H1 (cell line): Measurements from ENCODE around the gene SSTR5. TPM values are rescaled to one million over a fixed set of nuclear protein-coding genes. Genes with fewer than 3 reads are reported as not detected.

Experiments
- CTCF ChIA-PET: fragments of 300-600 bp; sonication (Branson Sonifier 250); formaldehyde crosslinking; loops from one replicate; lab custom pipeline; 2021; ENCODE audit not compliant: partially characterized antibody; lab: Charles Lee
- POLR2A ChIA-PET: fragments of 300-600 bp; sonication (Branson Sonifier 250); formaldehyde crosslinking; loops from one replicate; lab custom pipeline; 2021; ENCODE audit warnings: inconsistent platforms; ENCODE audit not compliant: partially characterized antibody; lab: Charles Lee
- DNase-seq, 2 experiments: peaks; one replicate each; pipeline versions ENCODE4 v3.0.0 to v3.0.0-alpha.2; 2010 to 2022; ENCODE audit warnings: low spot score in 2 of 2, low read depth in 1 of 2, mixed read lengths in 1 of 2
- FAIRE-seq: peaks from 2 replicates; lab custom pipeline; 2011; peaks lifted over from hg19 to GRCh38; lab: Jason Lieb, UNC
- H2AFZ ChIP-seq: 2 replicates; pipeline ENCODE4 v1.8.1; 2012; ENCODE audit warnings: low read length, inconsistent platforms
- H2AK5ac ChIP-seq: 2 replicates; pipeline ENCODE4 v1.6.1; 2013; ENCODE audit warnings: low read depth, low read length
- H2BK120ac ChIP-seq: replicated peaks from 2 replicates; pipeline ENCODE3; 2013; ENCODE audit warnings: low read depth, low read length, inconsistent platforms
- H2BK12ac ChIP-seq: 2 replicates; pipeline ENCODE4 v1.6.1; 2013; ENCODE audit warnings: low read depth, low read length
- H2BK15ac ChIP-seq: 2 replicates; pipeline ENCODE4 v1.6.1; 2013; ENCODE audit warnings: low read length
- H2BK20ac ChIP-seq: 2 replicates; pipeline ENCODE4 v1.6.1; 2013; ENCODE audit warnings: low read length
- H2BK5ac ChIP-seq: 2 replicates; pipeline ENCODE4 v1.6.1; 2013; ENCODE audit warnings: low read depth, low read length
- H3K14ac ChIP-seq: 2 replicates; pipeline ENCODE4 v1.6.1; 2013; ENCODE audit warnings: inconsistent platforms; ENCODE audit not compliant: insufficient read length
- H3K18ac ChIP-seq: 2 replicates; pipeline ENCODE4 v1.6.1; 2013; ENCODE audit warnings: low read length; ENCODE audit errors: extremely low read depth
- H3K23ac ChIP-seq: 2 replicates; pipeline ENCODE4 v1.6.1; 2013; ENCODE audit warnings: inconsistent platforms; ENCODE audit not compliant: insufficient read length
- H3K23me2 ChIP-seq: 2 replicates; pipeline ENCODE4 v1.6.1; 2013; ENCODE audit warnings: low read depth, low read length
- H3K27ac ChIP-seq: 2 replicates; pipeline ENCODE4 v1.6.1; 2011; ENCODE audit warnings: low read depth, low read length, inconsistent platforms
- H3K27me3 ChIP-seq, 4 experiments: replicated peaks in 1 of 4; 1 replicate in 1 of 4; 2 replicates in 3 of 4; pipeline versions ENCODE4 v1.6.1 to v1.8.1; 2011 to 2013; ENCODE audit warnings: low read length in 3 of 4, mild to moderate bottlenecking in 3 of 4, inconsistent platforms in 2 of 4, mixed read lengths in 2 of 4, moderate library complexity in 1 of 4; ENCODE audit not compliant: control insufficient read depth in 3 of 4, insufficient read depth in 3 of 4; ENCODE audit errors: extremely low read depth in 1 of 4
- H3K36me3 ChIP-seq, 4 experiments: 2 replicates each; pipeline versions ENCODE4 v1.6.1 to v1.8.1; 2011 to 2013; ENCODE audit warnings: mild to moderate bottlenecking in 4 of 4, low read length in 3 of 4, moderate library complexity in 2 of 4, control low read depth in 1 of 4, inconsistent platforms in 1 of 4; ENCODE audit not compliant: insufficient read depth in 4 of 4, control insufficient read depth in 2 of 4
- H3K4ac ChIP-seq: replicated peaks from 2 replicates; pipeline ENCODE3; 2013; ENCODE audit warnings: low read length, low read depth, mixed read lengths, inconsistent platforms; ENCODE audit not compliant: insufficient read length
- H3K4me1 ChIP-seq, 4 experiments: replicated peaks in 1 of 4; 1 replicate in 1 of 4; 2 replicates in 3 of 4; pipeline versions ENCODE4 v1.6.1 to v1.8.1; 2011 to 2013; ENCODE audit warnings: low read length in 3 of 4, inconsistent platforms in 2 of 4, mixed read lengths in 1 of 4; ENCODE audit not compliant: insufficient read depth in 4 of 4, control insufficient read depth in 3 of 4
- H3K4me2 ChIP-seq, 2 experiments: 2 replicates each; pipeline versions ENCODE4 v1.6.1 to v1.8.1; 2011 to 2013; ENCODE audit warnings: low read depth in 2 of 2, low read length in 2 of 2, control low read depth in 1 of 2, inconsistent platforms in 1 of 2, mild to moderate bottlenecking in 1 of 2; ENCODE audit not compliant: insufficient read depth in 1 of 2
- H3K4me3 ChIP-seq, 4 experiments: fragments of 200-600, 300-600 bp in 1 of 4; sonication (generic), shearing (Covaris generic), sonication (Bioruptor Twin) in 1 of 4; 2 replicates each; pipeline versions ENCODE4 v1.5.1 to v1.8.1; 2011 to 2016; ENCODE audit warnings: low read length in 4 of 4, low read depth in 3 of 4, control low read depth in 2 of 4, inconsistent platforms in 2 of 4, mild to moderate bottlenecking in 2 of 4, mixed read lengths in 1 of 4, moderate library complexity in 1 of 4; ENCODE audit not compliant: insufficient read depth in 2 of 4; ENCODE audit errors: extremely low read depth in 1 of 4
- H3K56ac ChIP-seq: replicated peaks from 2 replicates; pipeline ENCODE3; 2013; ENCODE audit warnings: low read depth, mild to moderate bottlenecking, mixed read lengths, low read length, inconsistent platforms; ENCODE audit not compliant: insufficient read length
- H3K79me1 ChIP-seq: 2 replicates; pipeline ENCODE4 v1.6.1; 2013; ENCODE audit warnings: low read depth, low read length, control low read depth
- H3K79me2 ChIP-seq, 2 experiments: 2 replicates each; pipeline versions ENCODE4 v1.6.1 to v1.8.1; 2012 to 2013; ENCODE audit warnings: low read length in 2 of 2, mild to moderate bottlenecking in 2 of 2, inconsistent platforms in 1 of 2; ENCODE audit not compliant: insufficient read depth in 2 of 2, control insufficient read depth in 1 of 2
- H3K9ac ChIP-seq, 4 experiments: replicated peaks in 1 of 4; 1 replicate in 1 of 4; 2 replicates in 3 of 4; pipeline versions ENCODE4 v1.6.1 to v1.8.1; 2011 to 2013; ENCODE audit warnings: low read depth in 3 of 4, low read length in 3 of 4, control low read depth in 2 of 4, mild to moderate bottlenecking in 2 of 4, moderate library complexity in 2 of 4, inconsistent platforms in 1 of 4; ENCODE audit errors: extremely low read depth in 1 of 4
- H3K9me3 ChIP-seq, 2 experiments: 2 replicates each; pipeline versions ENCODE4 v1.6.1 to v1.8.1; 2012 to 2013; ENCODE audit warnings: mild to moderate bottlenecking in 2 of 2, moderate library complexity in 2 of 2, control low read depth in 1 of 2, inconsistent platforms in 1 of 2, low read depth in 1 of 2, low read length in 1 of 2, mixed read lengths in 1 of 2; ENCODE audit not compliant: insufficient read depth in 2 of 2
- H4K20me1 ChIP-seq, 2 experiments: replicated peaks in 1 of 2; 2 replicates each; pipeline versions ENCODE3 to v1.8.1; 2011 to 2013; ENCODE audit warnings: inconsistent platforms in 2 of 2, low read length in 2 of 2, mild to moderate bottlenecking in 1 of 2; ENCODE audit not compliant: insufficient read depth in 2 of 2, control insufficient read depth in 1 of 2
- H4K5ac ChIP-seq: 2 replicates; pipeline ENCODE4 v1.6.1; 2013; ENCODE audit warnings: low read length, low read depth, mixed read lengths, inconsistent platforms; ENCODE audit not compliant: insufficient read length
- H4K8ac ChIP-seq: 2 replicates; pipeline ENCODE4 v1.8.0; 2013; ENCODE audit warnings: mild to moderate bottlenecking, moderate library complexity, low read length, inconsistent platforms; ENCODE audit not compliant: insufficient read depth; ENCODE audit errors: extremely low read depth
- H4K91ac ChIP-seq: replicated peaks from 2 replicates; pipeline ENCODE3; 2013; ENCODE audit warnings: low read length, mixed read lengths, inconsistent platforms; ENCODE audit not compliant: insufficient read length
- BCL11A ChIP-seq, 2 experiments: IDR thresholded peaks; one replicate each; pipeline ENCODE4 v1.6.1; 2011; ENCODE audit warnings: low read depth in 2 of 2, low read length in 2 of 2, mild to moderate bottlenecking in 2 of 2
- BRCA1 ChIP-seq: IDR thresholded peaks from 2 replicates; pipeline ENCODE4 v1.6.1; 2012; ENCODE audit warnings: low read depth, low read length, improper control_type of control experiment
- CBX8 ChIP-seq: fragments of 300-800, 300-1000 bp; sonication (generic); IDR thresholded peaks from 2 replicates; pipeline ENCODE4 v1.7.1; 2016; ENCODE audit warnings: low read depth, low read length, borderline replicate concordance
- CHD2 ChIP-seq: IDR thresholded peaks from 2 replicates; pipeline ENCODE4 v1.6.1; 2012; ENCODE audit warnings: low read length, improper control_type of control experiment
- EP300 ChIP-seq, 2 experiments: IDR thresholded peaks; 1 replicate in 1 of 2; 2 replicates in 1 of 2; pipeline ENCODE4 v1.6.1; 2011 to 2012; ENCODE audit warnings: low read depth in 2 of 2, low read length in 2 of 2, mild to moderate bottlenecking in 2 of 2, borderline replicate concordance in 1 of 2, inconsistent platforms in 1 of 2, moderate library complexity in 1 of 2
- HDAC6 ChIP-seq: IDR thresholded peaks from one replicate; pipeline ENCODE4 v1.7.1; 2012; ENCODE audit warnings: low read depth, mild to moderate bottlenecking, inconsistent platforms, low read length, moderate library complexity
- JUND ChIP-seq: IDR thresholded peaks from 2 replicates; pipeline ENCODE4 v1.6.1; 2011; ENCODE audit warnings: mild to moderate bottlenecking, improper control_type of control experiment, low read length
- PHF8 ChIP-seq: fragments of 200-600 bp; sonication (generic); conservative IDR thresholded peaks from 2 replicates; pipeline ENCODE4 v1.7.1; 2012; ENCODE audit warnings: low read depth, mild to moderate bottlenecking, inconsistent platforms, low read length, moderate library complexity
- POLR2AphosphoS5 ChIP-seq: IDR thresholded peaks from 2 replicates; pipeline ENCODE4 v1.6.1; 2011; ENCODE audit warnings: low read depth, low read length
- POU5F1 ChIP-seq: IDR thresholded peaks from 2 replicates; pipeline ENCODE4 v1.6.1; 2011; ENCODE audit warnings: low read depth, mild to moderate bottlenecking, low read length, moderate library complexity
- RAD21 ChIP-seq, 2 experiments: IDR thresholded peaks in 1 of 2; conservative IDR thresholded peaks in 1 of 2; 2 replicates each; pipeline ENCODE4 v1.6.1; 2011; ENCODE audit warnings: low read depth in 2 of 2, low read length in 2 of 2, improper control_type of control experiment in 1 of 2, inconsistent platforms in 1 of 2, mild to moderate bottlenecking in 1 of 2, moderate library complexity in 1 of 2
- RBBP5 ChIP-seq: IDR thresholded peaks from 2 replicates; pipeline ENCODE4 v1.7.1; 2012; ENCODE audit warnings: low read depth, mild to moderate bottlenecking, inconsistent platforms, low read length, moderate library complexity, borderline replicate concordance
- SIX5 ChIP-seq: IDR thresholded peaks from 2 replicates; pipeline ENCODE4 v1.6.1; 2011; ENCODE audit warnings: mild to moderate bottlenecking, low read depth, low read length
- TBP ChIP-seq: IDR thresholded peaks from 2 replicates; pipeline ENCODE4 v1.6.1; 2011; ENCODE audit warnings: low read depth, low read length, improper control_type of control experiment
- YY1 ChIP-seq: IDR thresholded peaks from 2 replicates; pipeline ENCODE4 v1.6.1; 2011; ENCODE audit warnings: low read depth, mild to moderate bottlenecking, low read length
- WGBS, 2 experiments: shearing (Covaris generic) in 1 of 2; methylation state at CpG; one replicate each; pipeline versions ENCODE4 v1.1.6 to v1.1.7; 2013 to 2015; ENCODE audit warnings: low lambda C conversion rate in 2 of 2, mixed read lengths in 2 of 2, inconsistent platforms in 1 of 2, low coverage in 1 of 2, missing lambda C conversion rate in 1 of 2; ENCODE audit not compliant: insufficient replicate concordance in 2 of 2, insufficient coverage in 1 of 2, insufficient read length in 1 of 2; ENCODE audit errors: extremely low coverage in 1 of 2, missing lambda C conversion rate in 1 of 2; 5-methylcytosine and 5-hydroxymethylcytosine counted together
- polyA plus RNA-seq, 7 experiments: library from polyadenylated mRNA; depleted of rRNA in 3 of 7; stranded (reverse) in 5 of 7; unstranded in 2 of 7; fragments of >200 nt in 5 of 7; fragments of 200-250 nt in 2 of 7; gene quantifications; 1 replicate in 5 of 7; 2 replicates in 1 of 7; 4 replicates in 1 of 7; pipeline versions ENCODE4 v1.2.1 to v1.2.3, GENCODE V29; 2011 to 2013; ENCODE audit warnings: missing spikeins in 2 of 7, mixed read lengths in 2 of 7
- total RNA-seq: library from RNA; stranded (reverse); fragmentation: NEBNext Ultra II Directional; extraction: Animal tissue kit (Norgen Biotek cat#: 25700); gene quantifications from 2 replicates; pipeline ENCODE4 v1.2.1, GENCODE V29; 2021

SSTR5 gene
- total and polyA plus RNA-seq, 2 of the 8 experiments (the other 6 are each of a cell fraction or from before 2014, with no cell fraction given) = 0.56 to 0.60 TPM

- Histone ChIP-seq H2BK5ac (no peak overlapping the region), H2AK5ac (no peak overlapping the region), H3K14ac (no peak overlapping the region), H2BK20ac (no peak overlapping the region), H3K4me3 (no peak overlapping the region), H4K8ac (no peak overlapping the region), H2BK120ac (no peak overlapping the region), H3K18ac (no peak overlapping the region), H4K5ac (no peak overlapping the region), H3K23me2 (no peaks in the 10 kb centered on the region), H3K9ac (no peak overlapping the region), H3K79me1 (no peaks in the 10 kb centered on the region), H2AFZ (no peak overlapping the region), H3K23ac (no peak overlapping the region), H3K4me1 (peaks cover 0 to 10% (median 5%) of the 10 kb centered on the region in 4 experiments; a peak in 6 of 7 replicates), H3K4ac (no peak overlapping the region), H3K36me3 (no peaks in the 10 kb centered on the region), H4K20me1 (no peaks in the 10 kb centered on the region), H3K27me3 (peaks cover 0 to 2% (median 0%) of the 10 kb centered on the region in 4 experiments; a peak in 2 of 7 replicates), H2BK12ac (no peak overlapping the region), H3K79me2 (no peaks in the 10 kb centered on the region), H2BK15ac (no peak overlapping the region), H3K9me3 (no peaks in the 10 kb centered on the region), H3K4me2 (no peak overlapping the region), H4K91ac (no peak overlapping the region), H3K27ac (no peak overlapping the region), H3K56ac (no peak overlapping the region)
- CTCF ChIA-PET = interaction anchor here (0.7 kb wide), 1 partner anchor 35 kb away, joined by 3 read pairs; no protein-coding TSS in a partner anchor
- POLR2A ChIA-PET = no interaction called here
- 91% methylated on average over 11 of the region's 17 CpGs; no CpG with 5 or more reads in 1 of the 2 experiments for WGBS, 2 experiments
- DNase-seq (no peak), FAIRE-seq (no peak)
- no peak for TF ChIP-seq EP300 (IDR thresholded peaks at IDR 0.05; ENCODE audit: borderline replicate concordance in 1 of 2, low read depth in 2 of 2, low read length in 2 of 2)
- no peak for TF ChIP-seq RAD21 (IDR thresholded peaks at IDR 0.05 in 1 of 2, conservative IDR thresholded peaks at IDR 0.05 in 1 of 2; ENCODE audit: low read depth in 2 of 2, low read length in 2 of 2)
- TF ChIP-seq BCL11A (IDR thresholded peaks at IDR 0.05; ENCODE audit: low read depth in 2 of 2, low read length in 2 of 2) = no peak
- TF ChIP-seq BRCA1 = no peak
- TF ChIP-seq YY1 = no peak
- no peak for TF ChIP-seq TBP
- TF ChIP-seq PHF8 = no peak
- TF ChIP-seq SIX5 = no peak
- TF ChIP-seq RBBP5 = no peak
- no peak for TF ChIP-seq POU5F1
- no peak for TF ChIP-seq POLR2AphosphoS5
- TF ChIP-seq HDAC6 = no peak
- TF ChIP-seq CHD2 = no peak
- no peak for TF ChIP-seq CBX8
- no peak for TF ChIP-seq JUND
Observed at GRCh38 chr16:1051446-1051845, 21.1 kb upstream of the SSTR5 start.
